Choroid plexus epithelial cell (primary cell): ENCODE results near the gene ANAPC15.
"Not testable (repeated sequence)": the region's sequence is repeated elsewhere in the genome, so short reads cannot be mapped to it uniquely, and the experiment has no call there.

ENCODE experiments used
- DNase-seq: peaks from one replicate; pipeline ENCODE4 v3.0.0-alpha.2; 2010; ENCODE audit warnings: low read depth
- H3K4me3 ChIP-seq: 2 replicates; pipeline ENCODE4 v1.5.1; 2011; ENCODE audit warnings: low read depth, mild to moderate bottlenecking, control low read depth, low read length, moderate library complexity
- CTCF ChIP-seq: conservative IDR thresholded peaks from 2 replicates; pipeline ENCODE4 v1.5.1; 2011; ENCODE audit warnings: low read depth, mild to moderate bottlenecking, control low read depth, inconsistent platforms, low read length, moderate library complexity

Gene ANAPC15

GRCh38 chr11:72136684-72137262, 24.3 kb upstream of the ANAPC15 start:
- DNase-seq, result no peak
- H3K4me3 ChIP-seq, result no peak overlapping the region
- no peak for TF ChIP-seq CTCF

- peak; percentile 35 for DNase-seq
- TF ChIP-seq CTCF, result no peak
- no peak overlapping the region for H3K4me3 ChIP-seq
These were observed 23.6 kb upstream of the ANAPC15 start for GRCh38 chr11:72135891-72136683.

GRCh38 chr11:72135473-72135872, 23.0 kb upstream of the ANAPC15 start, which contains the start of gene FOLR3:
FOLR3 (plus strand) TSS chr11:72135725; CDS start chr11:72135953, 228 bp downstream.
- not testable (repeated sequence) for DNase-seq, H3K4me3 ChIP-seq

GRCh38 chr11:72132646-72133045, 20.2 kb upstream of the ANAPC15 start:
- no peak overlapping the region for H3K4me3 ChIP-seq
- DNase-seq, result no peak
- TF ChIP-seq CTCF, result no peak

GRCh38 chr11:72129381-72129780, 16.9 kb upstream of the ANAPC15 start:
- TF ChIP-seq CTCF, result no peak
- DNase-seq, result no peak
- no peak overlapping the region for H3K4me3 ChIP-seq

GRCh38 chr11:72127923-72128322, 15.4 kb upstream of the ANAPC15 start:
- DNase-seq, result no peak
- H3K4me3 ChIP-seq, result no peak overlapping the region
- no peak for TF ChIP-seq CTCF

- no peak overlapping the region for H3K4me3 ChIP-seq
- no peak for DNase-seq
- TF ChIP-seq CTCF, result no peak
These were observed 13.5 kb upstream of the ANAPC15 start for GRCh38 chr11:72125956-72126355.
